Activated T-helper 1 cell treated with anti-CD3 and anti-CD28 coated beads, Interleukin-2, amount 50 U/mL, for 16 hours (primary cell): Measurements from ENCODE around the gene ZRANB1.
"Not testable (repeated sequence)": the region's sequence is repeated elsewhere in the genome, so short reads cannot be mapped to it uniquely, and the experiment has no call there.

Experiments used
- DNase-seq, 2 donors: peaks; one replicate each; pipeline ENCODE4 v3.0.0-alpha.2; 2020; ENCODE audit warnings: low read depth in 1 of 2, low spot score in 1 of 2

ZRANB1 gene

DNA sequence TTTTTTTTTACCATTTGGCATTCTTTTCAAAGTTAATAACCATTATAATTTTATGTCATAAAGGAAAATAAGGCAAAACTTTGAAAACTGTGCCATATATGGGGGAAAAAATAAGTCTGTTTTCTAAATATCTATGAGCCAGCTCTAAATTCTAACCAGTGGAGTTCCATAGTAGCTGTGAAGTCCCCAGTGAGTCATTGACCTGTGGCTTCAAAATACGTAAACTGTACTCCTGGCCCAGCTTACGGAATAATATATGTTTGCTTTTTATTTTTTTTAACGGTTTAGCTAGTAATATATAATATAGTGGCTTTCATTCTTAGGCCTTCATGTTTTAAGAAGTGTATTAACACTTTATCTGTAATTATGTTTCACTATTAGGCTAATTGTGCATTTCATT is 20.5 kb downstream of the ZRANB1 start:
- DNase-seq: no peak

DNA sequence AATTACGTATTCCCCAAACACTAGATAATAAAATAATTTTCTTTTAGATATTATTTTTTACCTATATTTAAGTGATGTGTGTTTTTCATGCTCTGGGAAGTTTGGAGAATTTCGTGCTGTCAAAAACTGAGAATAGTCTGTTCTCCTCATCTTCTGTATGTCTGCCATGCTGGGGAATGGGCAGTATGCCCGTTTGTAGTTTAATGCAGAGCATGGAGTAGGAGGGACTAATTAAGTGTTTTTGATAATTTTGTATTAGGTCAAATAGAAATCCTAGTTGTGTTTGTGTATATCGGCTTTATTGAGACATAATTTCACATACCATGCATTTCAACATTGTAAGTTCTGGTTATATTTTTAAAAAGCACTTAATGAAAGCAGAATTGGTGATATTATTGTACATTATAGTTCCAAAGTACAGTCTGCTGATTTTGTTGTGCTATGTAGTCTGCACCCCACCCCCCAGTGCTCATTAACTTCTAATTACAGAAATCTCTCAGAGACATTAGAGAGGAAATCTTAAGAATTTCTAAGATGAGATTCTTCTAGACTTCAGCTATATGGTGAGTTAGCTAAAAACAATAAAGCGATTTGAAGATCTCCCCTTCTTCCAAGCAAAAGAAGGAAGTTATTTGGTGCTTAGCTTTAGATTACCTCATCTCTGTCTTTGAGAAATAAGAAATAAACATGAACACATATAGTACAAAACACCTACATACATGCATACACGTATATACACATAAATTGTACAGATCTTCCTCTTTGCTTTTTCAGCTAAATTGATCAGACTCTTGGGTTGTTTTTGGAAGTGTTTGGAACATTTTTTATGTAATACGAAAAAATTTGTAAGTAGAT is 22.2 kb downstream of the ZRANB1 start:
- no peak for DNase-seq

DNA sequence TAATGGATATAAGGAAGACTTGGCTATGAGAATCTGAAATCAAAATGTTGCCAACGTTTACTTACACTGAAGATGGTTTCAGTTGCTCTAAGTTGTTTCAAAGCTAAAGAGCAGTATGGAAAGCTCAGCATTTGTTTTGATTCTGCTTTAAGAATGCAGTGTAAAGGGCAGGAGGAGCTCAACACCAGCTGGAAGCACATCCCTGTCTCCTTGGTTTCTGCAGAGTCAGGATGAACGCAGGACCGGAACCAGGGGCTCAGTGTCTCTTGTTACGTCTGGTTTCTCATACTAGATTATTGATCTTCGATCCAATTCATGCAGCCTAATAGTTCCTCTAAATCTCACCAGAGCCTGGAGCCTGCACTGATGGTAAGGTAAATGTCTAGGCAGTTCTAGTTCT is 24.1 kb downstream of the ZRANB1 start:
- DNase-seq: no peak

DNA sequence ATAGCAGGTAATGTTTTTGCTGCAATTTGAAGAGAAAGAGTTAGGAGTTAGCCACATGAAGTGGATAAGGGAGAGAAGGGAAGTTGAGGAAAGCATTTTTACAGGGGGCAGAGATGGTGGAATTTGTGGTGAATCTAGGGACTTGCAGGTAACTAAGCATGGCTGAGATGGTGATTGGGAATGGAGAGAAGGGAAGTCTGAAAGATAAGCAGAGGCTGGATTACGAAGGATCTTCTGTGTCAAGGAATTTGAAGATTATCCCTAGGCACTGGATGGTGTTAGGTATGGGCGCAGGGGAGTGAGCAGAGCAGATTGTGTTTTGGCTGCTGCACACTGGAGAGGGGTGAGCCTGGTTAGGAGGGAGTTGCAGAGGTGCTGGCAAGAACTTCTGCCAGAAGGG is 25.3 kb downstream of the ZRANB1 start:
- no peak for DNase-seq

DNA sequence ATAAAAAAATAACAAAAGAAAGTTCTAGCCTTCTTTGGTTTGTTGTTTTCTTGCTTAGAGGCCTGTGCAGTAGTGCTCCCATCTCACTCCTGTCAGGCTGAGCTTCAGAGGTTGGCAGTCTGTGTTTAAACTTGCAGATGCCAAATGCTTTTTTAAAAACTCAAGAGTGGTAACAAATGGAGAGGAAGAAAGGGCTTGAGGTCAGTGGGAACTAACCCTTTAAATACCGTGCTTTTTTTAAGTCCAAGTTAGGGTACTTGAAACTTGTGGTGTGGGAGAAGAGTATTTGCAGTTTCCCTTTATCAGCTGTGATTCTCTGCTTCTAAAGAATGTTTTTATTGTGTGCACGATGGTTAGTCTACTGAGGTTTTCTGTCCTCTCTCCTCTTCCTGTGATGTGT is 29.4 kb downstream of the ZRANB1 start:
- DNase-seq: no peak

DNA sequence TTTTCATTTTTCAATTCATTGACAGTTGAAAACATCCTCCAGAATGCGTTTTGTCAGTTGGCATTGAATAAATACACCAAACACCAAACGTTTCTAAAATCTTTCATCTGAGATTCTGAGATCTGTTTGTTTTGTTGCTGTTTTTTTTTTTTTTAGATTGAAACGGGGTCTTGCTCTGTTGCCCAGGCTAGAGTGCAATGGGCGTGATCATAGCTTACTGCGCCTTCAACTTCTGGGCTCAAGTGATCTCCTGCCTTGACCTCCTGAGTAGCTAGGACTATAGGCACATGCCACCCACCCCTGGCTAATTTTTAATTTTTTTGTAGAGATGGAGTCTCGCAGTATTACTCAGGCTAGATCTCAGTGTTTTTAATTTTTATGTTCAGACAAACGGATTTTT is 30.7 kb downstream of the ZRANB1 start:
- no peak for DNase-seq

DNA sequence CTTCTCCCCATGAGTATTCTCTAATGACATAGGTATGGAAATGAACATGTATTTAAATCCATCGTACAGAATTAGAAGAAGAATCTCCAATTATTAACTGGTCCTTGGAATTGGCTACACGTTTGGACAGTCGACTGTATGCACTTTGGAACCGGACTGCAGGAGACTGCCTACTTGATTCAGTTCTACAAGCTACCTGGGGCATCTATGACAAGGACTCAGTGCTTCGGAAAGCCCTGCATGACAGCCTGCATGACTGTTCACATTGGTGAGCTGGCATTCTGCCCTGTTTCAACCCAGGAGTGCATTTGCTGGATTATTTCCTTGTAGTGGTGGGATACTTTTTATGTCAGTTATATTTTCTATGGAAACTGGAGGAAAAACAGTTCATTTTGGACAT is 32.2 kb downstream of the ZRANB1 start:
- no peak for DNase-seq

DNA sequence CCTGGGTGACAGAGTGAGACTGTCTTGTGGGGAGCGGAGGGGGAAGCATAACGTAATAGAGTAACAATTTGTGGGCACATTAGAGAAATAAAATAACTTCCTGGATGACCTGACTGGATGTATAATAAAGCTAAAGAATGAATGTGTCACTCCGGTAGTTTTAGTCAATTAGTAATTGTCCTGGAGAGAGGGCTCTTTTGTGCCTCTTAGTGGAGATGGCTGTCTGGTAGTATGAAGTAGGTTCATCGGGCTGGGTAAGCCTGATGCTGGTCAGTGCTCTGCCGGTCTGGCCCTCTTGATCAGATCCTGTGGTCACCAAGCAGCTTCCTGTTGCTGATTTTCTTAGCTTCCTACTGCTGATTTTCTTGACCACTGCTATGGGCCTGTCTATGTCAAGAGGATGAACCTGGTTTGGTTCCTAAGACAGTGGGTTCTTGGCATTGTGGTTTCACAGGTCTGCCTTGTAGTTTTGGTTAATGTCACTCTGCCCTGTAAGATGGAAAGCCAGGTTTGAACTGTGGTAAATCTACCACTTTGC is 34.1 kb downstream of the ZRANB1 start:
- DNase-seq: no peak

DNA sequence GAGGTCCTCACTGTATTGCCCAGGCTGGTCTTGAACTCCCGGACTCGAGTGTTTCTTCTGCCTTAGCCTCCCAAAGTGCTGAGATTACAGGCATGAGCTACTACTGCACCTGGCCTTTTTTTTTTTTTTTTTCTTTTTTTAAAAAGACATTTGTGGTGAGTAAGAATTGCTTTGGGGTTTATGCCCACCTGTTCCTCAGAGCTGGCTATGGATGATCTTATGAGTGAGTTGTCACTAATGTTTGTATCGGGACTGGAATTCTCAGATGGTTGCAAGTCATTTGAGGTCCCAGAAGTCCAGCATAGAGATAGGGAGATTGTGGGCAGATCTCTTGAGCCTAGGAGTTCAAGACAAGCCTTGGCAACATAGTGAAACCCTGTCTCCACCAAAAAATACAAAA is 35.2 kb downstream of the ZRANB1 start:
- DNase-seq: no peak

DNA sequence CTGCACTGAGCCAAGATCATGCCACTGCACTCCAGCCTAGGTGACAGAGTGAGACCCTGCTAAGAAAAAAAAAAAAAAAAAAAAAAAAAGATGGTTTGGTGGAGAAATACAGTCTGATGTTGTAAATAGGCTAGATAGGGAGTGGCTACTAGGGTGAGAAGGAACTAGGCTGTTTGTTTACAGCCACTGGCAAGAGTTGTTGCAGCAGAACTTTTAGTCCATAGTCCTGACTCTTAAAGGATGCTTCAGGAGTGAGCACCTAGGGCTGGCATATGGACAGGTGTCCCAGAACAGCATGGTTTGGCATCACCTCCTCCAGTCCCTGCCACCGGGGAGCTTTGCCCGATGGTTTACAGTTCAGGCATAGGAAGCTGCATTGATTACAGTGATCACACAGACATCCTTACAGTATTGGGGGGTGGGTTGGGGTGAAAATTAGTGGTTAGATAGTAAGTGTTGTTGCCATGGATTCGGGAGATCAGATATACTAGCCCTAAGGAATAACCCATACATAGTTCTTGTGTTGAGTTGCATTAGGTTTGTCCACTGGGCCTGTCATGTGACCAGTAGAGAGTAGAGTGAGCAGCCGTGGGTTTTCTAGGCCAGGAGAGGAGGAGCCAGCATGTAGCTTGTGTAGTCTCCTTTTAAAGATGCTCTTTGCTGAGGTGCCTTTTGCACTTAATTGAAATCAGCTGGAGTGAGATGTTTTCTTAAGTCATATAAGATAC is 35.9 kb downstream of the ZRANB1 start:
- no peak for DNase-seq

DNA sequence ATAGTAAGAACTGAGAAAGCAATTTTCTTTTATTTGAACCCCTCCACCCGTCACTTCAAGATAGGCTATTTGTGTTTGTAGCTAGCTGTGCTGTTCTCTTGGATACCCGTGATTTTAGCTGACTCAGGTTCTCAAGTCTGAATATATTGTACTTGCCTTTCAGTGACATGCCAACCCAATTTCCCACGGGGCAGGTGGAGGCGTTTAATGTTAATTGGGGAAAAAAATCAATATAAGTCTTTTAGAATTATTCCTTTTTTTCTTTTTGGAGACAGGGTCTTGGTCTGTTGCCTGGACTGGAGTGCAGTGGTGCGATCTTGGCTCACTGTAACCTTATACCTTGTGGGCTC is 36.4 kb downstream of the ZRANB1 start:
- DNase-seq: no peak

DNA sequence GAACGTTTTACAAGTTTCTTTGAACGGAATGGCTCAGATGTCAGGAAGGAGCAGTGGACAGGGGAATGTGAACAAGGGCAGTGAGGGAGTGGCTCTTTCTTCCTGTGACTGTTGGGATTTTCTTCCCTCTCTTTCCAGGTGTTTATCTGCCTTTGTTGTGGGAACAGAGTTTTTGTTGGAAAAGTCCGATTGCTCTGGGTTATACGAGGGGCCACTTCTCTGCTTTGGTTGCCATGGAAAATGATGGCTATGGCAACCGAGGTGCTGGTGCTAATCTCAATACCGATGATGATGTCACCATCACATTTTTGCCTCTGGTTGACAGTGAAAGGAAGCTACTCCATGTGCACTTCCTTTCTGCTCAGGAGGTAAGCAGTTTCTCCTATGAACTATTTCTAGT is 41.4 kb downstream of the ZRANB1 start:
- no peak for DNase-seq

DNA sequence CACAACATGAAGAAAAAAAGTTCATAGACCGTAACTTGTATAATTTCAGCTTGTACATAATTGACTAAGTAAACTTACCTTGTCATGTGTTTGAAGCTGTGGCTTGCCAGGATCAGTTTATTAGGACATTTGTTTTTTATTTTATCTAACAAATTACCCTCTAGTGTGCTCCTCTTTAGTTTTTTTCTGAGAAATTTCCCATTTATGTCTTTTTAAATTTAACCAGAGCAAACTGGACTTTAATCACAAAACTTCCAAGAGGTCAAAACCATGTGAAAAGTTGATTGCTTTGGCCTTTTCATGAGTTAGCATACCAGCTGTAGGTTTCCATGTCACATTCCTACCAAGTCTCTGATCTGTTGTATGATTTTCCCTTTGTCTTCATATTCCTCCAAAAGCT is 42.5 kb downstream of the ZRANB1 start:
- no peak for DNase-seq

DNA sequence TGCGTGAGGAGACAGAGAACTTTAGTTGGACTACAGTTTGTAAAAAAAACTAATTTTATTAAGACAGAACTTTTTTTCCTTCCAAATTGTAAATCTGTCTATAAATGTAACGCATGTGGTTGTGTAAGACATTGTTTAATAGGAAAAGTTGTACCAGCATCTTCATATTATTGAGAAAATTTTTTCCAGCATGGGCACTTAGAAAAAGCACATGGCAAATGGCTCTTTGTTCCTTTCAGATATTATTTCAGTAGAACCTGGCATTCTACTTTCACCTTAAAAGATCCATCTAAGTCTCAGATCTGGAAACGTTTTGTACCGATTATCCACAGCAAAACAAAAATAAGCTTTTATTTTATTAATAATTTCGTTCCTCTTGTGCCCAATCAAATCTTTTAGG is 43.2 kb downstream of the ZRANB1 start:
- DNase-seq: no peak

DNA sequence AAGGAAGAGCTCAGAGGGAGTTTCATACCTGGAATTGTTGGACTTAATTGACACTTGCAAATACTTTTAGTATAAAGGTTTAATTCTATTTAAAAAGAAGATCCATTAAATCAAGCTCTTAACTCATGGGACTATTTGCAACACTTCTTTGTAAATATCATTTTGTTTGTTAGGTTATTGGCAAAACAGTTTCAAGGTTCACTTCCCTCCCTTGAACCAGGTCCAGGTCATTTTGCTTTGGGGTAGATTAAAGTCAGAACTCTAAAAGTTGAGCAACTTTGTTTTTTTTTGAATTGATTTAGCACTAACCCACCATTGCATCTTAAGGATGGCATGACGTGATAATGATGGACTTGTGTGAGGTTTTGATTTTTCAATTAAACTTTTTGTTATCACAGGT is 45.9 kb downstream of the ZRANB1 start:
- no peak for DNase-seq

DNA sequence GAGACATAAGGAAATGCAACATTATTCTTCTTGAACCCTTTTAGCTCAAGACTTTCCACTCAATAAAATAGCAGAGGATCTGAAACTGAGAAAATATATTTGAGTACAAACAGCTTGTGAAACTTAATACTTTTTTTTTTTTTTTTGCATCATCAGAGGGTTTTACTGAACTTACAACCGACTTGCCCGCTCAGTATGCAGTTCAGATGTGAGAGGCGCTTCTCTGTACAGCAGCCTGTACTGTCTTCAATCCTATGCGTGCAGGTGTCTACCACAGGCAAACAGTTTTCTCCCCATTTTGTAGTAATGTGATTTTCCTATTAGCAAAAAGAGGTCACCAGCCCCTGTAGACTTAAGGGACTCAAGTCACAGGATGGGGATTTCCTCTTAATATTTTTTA is 46.8 kb downstream of the ZRANB1 start:
- not testable (repeated sequence) for DNase-seq

DNA sequence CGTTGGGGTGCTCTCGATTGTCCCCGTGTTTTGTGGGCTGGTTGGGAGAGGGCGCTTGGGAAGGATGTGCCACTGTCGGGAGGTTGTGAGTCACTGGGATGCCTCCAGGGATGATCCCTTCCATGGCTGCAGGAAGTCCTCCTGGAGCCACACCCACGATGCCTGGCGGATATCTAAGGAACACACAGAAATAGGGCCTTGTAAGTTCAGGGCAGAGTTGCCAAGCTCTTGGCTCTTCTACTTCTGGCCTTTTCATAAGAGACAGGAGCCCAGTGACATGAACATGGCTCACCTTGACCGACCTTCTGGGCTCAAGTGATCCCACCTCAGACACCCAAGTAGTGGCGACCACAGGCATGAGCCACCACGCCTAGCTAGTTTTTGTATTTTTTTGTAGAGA is 47.6 kb downstream of the ZRANB1 start:
- no peak for DNase-seq

DNA sequence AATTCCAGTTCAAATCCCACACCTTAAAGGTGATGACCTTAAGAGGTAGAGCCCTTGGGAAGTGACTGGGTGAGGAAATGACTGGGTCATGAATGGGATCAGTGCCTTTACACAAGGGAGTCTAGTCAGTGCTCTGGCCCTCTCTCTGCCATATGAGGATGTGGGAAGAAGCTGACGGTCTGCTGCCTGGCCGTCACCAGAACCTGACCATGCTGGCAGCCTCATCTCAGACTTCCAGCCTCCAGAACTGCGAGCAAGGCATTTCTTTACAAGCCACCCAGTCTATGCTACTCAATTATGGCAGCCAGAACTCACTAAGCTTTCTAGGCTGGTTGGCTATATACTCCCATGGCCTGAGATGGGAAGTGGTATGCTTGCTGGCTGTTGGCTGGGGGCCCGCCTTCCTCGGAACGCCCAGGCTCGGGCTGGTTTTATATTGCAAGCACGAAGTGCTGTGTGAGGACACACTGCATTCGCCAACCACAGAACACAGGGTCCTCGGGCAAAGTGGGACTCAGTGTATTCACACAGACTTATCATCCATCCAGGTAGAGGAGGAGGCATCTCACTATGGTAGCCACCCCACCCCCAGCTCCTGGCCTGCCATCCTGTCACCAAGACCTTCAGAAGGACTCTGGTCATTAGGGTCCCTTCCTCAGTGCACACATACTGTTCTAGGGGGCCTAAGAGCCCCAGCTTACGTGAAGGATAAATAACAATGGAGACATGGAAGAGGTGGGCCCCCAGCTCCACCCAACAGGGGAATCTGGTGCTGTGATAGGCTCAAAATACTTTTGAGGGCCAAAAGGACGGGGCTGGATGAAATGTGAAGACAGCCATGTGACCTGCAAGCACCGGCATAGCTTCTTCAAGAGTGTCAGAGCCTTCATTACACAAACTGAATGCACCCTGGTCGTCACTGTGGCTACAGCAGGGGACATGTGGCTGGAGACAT is 49.0 kb downstream of the ZRANB1 start:
- DNase-seq: no peak

DNA sequence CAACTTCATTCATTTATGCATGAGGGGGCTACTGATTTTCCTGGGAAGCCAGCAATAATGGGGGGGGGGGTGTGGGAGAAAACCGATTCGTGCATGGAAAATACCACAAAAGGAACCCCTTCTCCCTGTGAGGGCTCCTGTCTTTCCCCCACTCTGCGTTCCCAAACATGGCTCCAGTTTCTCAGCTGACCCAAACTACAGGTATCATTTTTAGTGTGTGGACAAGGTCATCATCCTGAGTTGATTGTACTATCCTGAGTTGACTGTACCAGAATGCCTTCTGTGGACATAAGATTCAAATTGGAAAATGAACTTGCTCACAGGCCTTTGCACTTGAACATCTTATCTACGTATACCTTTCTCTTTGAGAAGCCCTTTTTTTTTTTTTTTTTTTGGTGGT is 49.9 kb downstream of the ZRANB1 start:
- DNase-seq: no peak

DNA sequence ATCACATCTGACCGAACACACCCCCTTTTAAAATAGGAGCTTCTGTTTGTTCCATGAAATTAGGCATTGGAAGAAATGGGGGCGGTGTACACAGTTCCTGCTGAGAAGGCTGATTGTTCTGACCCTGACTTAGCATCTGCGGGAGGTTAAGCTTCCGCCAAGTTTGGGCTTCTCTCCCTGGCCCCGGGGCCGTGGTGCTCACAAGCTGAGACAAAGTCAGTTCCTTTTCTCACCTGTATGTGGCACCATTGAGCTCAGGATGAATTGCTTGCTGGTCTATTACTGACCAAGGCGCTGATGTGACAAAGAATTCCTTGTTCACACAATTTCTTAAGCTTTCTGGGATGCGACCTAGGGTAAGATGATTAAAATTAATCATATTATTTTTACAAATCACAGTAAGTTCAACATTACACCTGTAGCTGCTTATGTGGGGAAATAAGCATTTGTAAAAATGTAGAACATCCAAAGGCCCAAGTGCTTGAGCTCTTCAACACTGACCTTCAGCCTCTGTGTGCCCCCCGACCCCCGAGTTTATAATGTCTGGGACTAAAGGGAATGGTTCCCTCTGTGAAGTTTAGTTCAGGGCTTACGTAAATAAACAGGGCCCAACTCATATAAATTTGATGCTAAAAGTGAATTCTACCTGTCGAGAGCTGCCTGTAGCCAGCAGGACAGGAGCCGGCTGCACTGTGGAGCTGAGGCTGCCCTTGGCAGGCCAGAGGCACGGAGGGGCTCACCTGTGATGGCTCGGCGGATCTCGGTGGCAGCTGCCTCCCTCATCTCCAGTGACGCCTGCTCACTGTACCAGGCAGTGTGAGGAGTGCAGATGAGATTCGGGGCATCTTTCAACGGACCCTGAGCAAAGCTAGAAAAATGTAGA is 50.8 kb downstream of the ZRANB1 start:
- DNase-seq: no peak

DNA sequence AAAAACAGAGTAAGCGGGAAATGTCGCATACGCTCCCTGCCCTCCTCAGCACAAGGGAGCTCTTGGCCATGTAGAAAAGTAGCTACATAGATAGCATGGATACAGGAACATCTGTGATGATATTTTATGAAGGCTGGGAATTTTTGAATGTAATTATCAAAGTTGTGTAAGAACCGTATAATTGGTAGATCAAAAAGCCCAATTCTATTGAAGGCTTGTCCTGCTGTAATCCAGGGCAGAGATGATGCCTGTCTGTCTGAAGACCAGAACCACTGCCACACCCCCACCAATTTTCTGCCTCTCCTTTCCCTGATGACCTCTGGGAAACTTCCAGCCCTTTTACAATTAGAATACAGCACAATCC is 51.4 kb downstream of the ZRANB1 start:
- no peak for DNase-seq
